ENCODE measurements around the gene TAB2.

The TAB2 gene

DNA sequence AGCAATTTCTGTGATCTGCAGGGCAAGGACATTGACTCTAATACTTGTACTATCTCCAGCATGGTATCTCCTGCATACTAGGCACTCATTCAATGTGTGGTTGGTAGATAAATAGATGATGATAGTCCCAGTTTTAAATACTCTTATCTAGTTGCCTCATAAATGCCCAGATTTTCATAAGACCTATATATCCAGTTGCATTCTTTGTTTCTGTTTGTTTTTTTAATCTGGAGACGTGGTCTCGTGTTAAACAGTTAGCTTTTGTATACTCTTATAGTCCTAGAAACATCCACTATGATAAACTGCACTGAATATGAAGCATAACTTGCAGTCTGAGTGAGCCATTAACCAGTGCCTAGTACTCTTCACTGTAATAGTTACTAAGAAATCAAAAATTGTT, 47.0 kb downstream of the TAB2 start:
- CTCF ChIA-PET, result no interaction called here
- POLR2A ChIA-PET, result no interaction called here
- no peak for DNase-seq (ENCODE audit: extremely low spot score)
- TF ChIP-seq PKNOX1 (IDR thresholded peaks at IDR 0.05), result no peak
- no peak for TF ChIP-seq FOXK2 (IDR thresholded peaks at IDR 0.05)
- TF ChIP-seq LEF1 (IDR thresholded peaks at IDR 0.05; ENCODE audit: borderline replicate concordance), result no peak
- TF ChIP-seq ZNF384 (IDR thresholded peaks at IDR 0.05), result no peak
- no peak for TF ChIP-seq SUZ12 (IDR thresholded peaks at IDR 0.05)
- TF ChIP-seq HDGF (IDR thresholded peaks at IDR 0.05; ENCODE audit: borderline replicate concordance), result no peak
- no peak for TF ChIP-seq FOXA1 (IDR thresholded peaks at IDR 0.05)

GRCh38 chr6:149365197-149365596, 47.7 kb downstream of the TAB2 start:
- POLR2A ChIA-PET, result no interaction called here
- no peak for DNase-seq (ENCODE audit: extremely low spot score)
- TF ChIP-seq TARDBP (IDR thresholded peaks at IDR 0.05) (no peak), L3MBTL2 (conservative IDR thresholded peaks at IDR 0.05) (no peak), ELF4 (IDR thresholded peaks at IDR 0.05) (no peak), PKNOX1 (IDR thresholded peaks at IDR 0.05) (peak; percentile 77), BHLHE40 (IDR thresholded peaks at IDR 0.05; ENCODE audit: borderline replicate concordance) (no peak), FOXA1 (IDR thresholded peaks at IDR 0.05) (no peak), SUZ12 (IDR thresholded peaks at IDR 0.05) (no peak)
- CTCF ChIA-PET, result no interaction called here

DNA sequence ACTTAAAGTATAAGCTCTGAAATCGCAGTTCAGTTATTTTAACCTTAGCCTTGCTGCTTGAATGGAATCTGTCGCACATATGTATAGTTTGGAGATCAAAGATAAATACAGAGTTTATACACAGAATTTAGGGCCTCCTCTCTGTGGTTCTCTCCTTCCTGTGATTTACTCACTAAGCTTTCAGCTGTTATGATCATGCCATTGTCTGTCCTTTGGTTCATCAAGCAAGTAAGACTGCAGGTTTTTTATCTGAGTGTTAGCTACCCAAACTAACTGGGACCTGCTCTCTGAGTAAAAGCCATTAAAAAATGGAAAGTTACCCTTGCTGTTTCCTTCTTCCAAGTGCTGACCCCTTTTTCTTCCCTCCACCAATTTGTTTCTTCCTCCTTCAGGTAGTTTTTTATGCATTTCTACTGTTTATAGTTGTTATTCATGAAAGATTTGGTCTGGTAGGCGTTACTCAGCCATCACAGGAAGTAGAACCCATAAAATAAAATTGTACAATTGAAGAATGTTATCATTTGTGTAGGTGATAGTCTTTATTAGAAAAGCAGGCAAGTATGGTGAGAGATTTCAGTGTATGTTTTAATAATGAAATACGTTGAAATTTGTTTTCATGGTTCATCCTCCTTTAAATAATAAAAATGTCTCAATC, 48.9 kb downstream of the TAB2 start:
- ChIA-PET CTCF (no interaction called here), POLR2A (no interaction called here)
- DNase-seq (ENCODE audit: extremely low spot score), result no peak
- TF ChIP-seq CTBP1 (IDR thresholded peaks at IDR 0.05; ENCODE audit: borderline replicate concordance), result no peak
- TF ChIP-seq ZNF384 (IDR thresholded peaks at IDR 0.05), result no peak
- TF ChIP-seq L3MBTL2 (conservative IDR thresholded peaks at IDR 0.05), result no peak
- no peak for TF ChIP-seq PKNOX1 (IDR thresholded peaks at IDR 0.05)
- no peak for TF ChIP-seq ELF4 (IDR thresholded peaks at IDR 0.05)
- no peak for TF ChIP-seq SP1 (IDR thresholded peaks at IDR 0.05)
- no peak for TF ChIP-seq FOXM1 (IDR thresholded peaks at IDR 0.05; ENCODE audit: borderline replicate concordance)
- TF ChIP-seq FOXK2 (IDR thresholded peaks at IDR 0.05), result no peak
- no peak for TF ChIP-seq HDGF (IDR thresholded peaks at IDR 0.05; ENCODE audit: borderline replicate concordance)
- no peak for TF ChIP-seq SUZ12 (IDR thresholded peaks at IDR 0.05)
- no peak for TF ChIP-seq FOXA1 (IDR thresholded peaks at IDR 0.05)
- TF ChIP-seq NFRKB (IDR thresholded peaks at IDR 0.05), result no peak
- no peak for TF ChIP-seq ARNT (IDR thresholded peaks at IDR 0.05)

DNA sequence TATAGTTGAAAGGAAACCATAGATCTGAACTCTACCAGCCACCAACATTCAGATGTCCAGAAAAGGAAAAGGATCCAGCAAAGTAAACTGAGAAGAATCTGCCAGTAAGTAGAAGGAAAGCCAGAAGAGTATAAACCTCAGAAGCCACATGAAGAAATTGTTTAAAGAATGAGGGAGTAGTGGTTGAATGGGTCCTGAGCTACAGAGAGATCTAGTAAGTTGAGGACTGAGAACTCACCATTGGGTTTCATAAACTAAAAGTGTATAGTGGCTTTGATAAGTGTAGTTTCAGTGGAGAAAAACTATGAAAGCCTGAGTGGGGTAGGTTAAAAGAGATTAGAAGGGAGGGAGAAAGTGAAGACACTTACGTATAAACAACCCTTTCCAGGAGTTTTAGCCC, 50.6 kb downstream of the TAB2 start:
- no peak for DNase-seq (ENCODE audit: extremely low spot score)
- CTCF ChIA-PET, result no interaction called here
- POLR2A ChIA-PET, result no interaction called here
- TF ChIP-seq FOXA1 (IDR thresholded peaks at IDR 0.05) (no peak), FOXM1 (IDR thresholded peaks at IDR 0.05; ENCODE audit: borderline replicate concordance) (no peak), SP1 (IDR thresholded peaks at IDR 0.05) (no peak), NFRKB (IDR thresholded peaks at IDR 0.05) (no peak), SUZ12 (IDR thresholded peaks at IDR 0.05) (no peak), CTBP1 (IDR thresholded peaks at IDR 0.05; ENCODE audit: borderline replicate concordance) (no peak), BHLHE40 (IDR thresholded peaks at IDR 0.05; ENCODE audit: borderline replicate concordance) (no peak), ARNT (IDR thresholded peaks at IDR 0.05) (no peak), FOXK2 (IDR thresholded peaks at IDR 0.05) (no peak), PKNOX1 (IDR thresholded peaks at IDR 0.05) (no peak), LEF1 (IDR thresholded peaks at IDR 0.05; ENCODE audit: borderline replicate concordance) (no peak), HDGF (IDR thresholded peaks at IDR 0.05; ENCODE audit: borderline replicate concordance) (no peak), L3MBTL2 (conservative IDR thresholded peaks at IDR 0.05) (no peak), ELF4 (IDR thresholded peaks at IDR 0.05) (no peak), TARDBP (IDR thresholded peaks at IDR 0.05) (no peak), ZNF384 (IDR thresholded peaks at IDR 0.05) (no peak)

- TF ChIP-seq NFRKB (IDR thresholded peaks at IDR 0.05) (no peak), CTBP1 (IDR thresholded peaks at IDR 0.05; ENCODE audit: borderline replicate concordance) (no peak), ZNF384 (IDR thresholded peaks at IDR 0.05) (no peak), PKNOX1 (IDR thresholded peaks at IDR 0.05) (no peak), L3MBTL2 (conservative IDR thresholded peaks at IDR 0.05) (no peak), FOXA1 (IDR thresholded peaks at IDR 0.05) (no peak), LEF1 (IDR thresholded peaks at IDR 0.05; ENCODE audit: borderline replicate concordance) (no peak), FOXM1 (IDR thresholded peaks at IDR 0.05; ENCODE audit: borderline replicate concordance) (no peak), TARDBP (IDR thresholded peaks at IDR 0.05) (no peak), BHLHE40 (IDR thresholded peaks at IDR 0.05; ENCODE audit: borderline replicate concordance) (no peak), SUZ12 (IDR thresholded peaks at IDR 0.05) (no peak), ARNT (IDR thresholded peaks at IDR 0.05) (no peak), ELF4 (IDR thresholded peaks at IDR 0.05) (no peak), SP1 (IDR thresholded peaks at IDR 0.05) (no peak), FOXK2 (IDR thresholded peaks at IDR 0.05) (no peak), HDGF (IDR thresholded peaks at IDR 0.05; ENCODE audit: borderline replicate concordance) (no peak)
- ChIA-PET CTCF (no interaction called here), POLR2A (no interaction called here)
- DNase-seq (ENCODE audit: extremely low spot score), result no peak
Measured at GRCh38 chr6:149371154-149371553, 53.6 kb downstream of the TAB2 start.
